ENCODE results near the gene SAPCD1. TPM values are rescaled to one million over a fixed set of nuclear protein-coding genes. Genes with fewer than 3 reads are reported as not detected.
A peak's percentile ranks its signal among the peaks of the same experiment; 100 is the strongest.

SAPCD1 gene
- polyA plus RNA-seq, 3 donors, result 10.4 TPM; not detected in 2

DNA sequence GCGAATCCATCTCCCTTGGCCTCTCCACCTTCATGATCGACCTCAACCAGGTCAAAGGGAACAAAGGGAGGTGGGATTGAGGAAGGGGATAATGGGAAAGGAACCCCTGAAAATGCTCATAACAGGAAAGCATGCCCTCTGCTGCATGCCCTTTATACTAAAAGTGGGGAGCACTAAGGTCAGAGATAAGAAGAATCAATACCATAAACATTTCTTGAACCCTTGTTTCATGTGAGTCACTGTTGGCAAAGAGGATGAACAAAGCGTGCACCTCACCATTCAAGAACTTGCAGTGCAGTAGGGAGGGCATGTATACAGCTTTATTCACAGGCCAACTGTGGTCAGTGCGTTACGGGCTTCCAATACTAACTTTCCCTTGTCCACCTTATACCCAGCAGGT, 1.7 kb upstream of the SAPCD1 start:
- H3K36me3 ChIP-seq (replicated peaks in 1 of 2; ENCODE audit: control insufficient read depth in 1 of 2, insufficient read depth in 2 of 2, low read length in 2 of 2), result peaks cover 18 to 50% of the 10 kb centered on the region in 2 donors

DNA sequence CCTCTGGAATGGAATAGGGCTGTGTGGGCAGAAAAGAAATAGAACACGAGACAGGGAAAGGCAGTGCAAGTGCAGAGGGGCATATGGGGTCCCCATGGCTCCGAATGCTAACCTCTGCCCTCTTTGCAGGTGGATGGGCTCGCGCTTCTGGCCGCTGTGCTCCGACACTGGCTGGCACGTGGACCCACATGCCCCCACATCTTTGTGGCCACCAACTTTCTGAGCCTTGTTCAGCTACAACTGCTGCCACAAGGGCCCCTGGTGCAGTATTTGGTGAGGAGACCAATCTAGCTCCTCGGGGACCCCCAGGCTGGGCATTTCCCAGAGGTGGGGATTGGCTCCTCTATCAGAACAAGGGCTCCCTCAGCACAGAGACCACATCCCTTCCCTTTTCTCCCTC, 1.1 kb upstream of the SAPCD1 start:
- 93% methylated on average over 6 of the region's 8 CpGs for WGBS (ENCODE audit: insufficient coverage)
- Mint-ChIP-seq H3K27ac (no peak overlapping the region), H3K27me3 (ENCODE audit: low read depth in 3 of 3) (peaks cover 1 to 10% (median 1%) of the 10 kb centered on the region in 3 donors), H3K36me3 (peaks cover 37 to 56% of the 10 kb centered on the region in 2 donors), H3K4me1 (no peaks in the 10 kb centered on the region), H3K9me3 (no peaks in the 10 kb centered on the region), H3K4me3 (no peak overlapping the region)
- Histone ChIP-seq H3K36me3 (replicated peaks in 1 of 2; ENCODE audit: control insufficient read depth in 1 of 2, insufficient read depth in 2 of 2, low read length in 2 of 2) (peaks cover 18 to 50% of the 10 kb centered on the region in 2 donors), H3K79me2 (ENCODE audit: insufficient read depth, low read length) (no peaks in the 10 kb centered on the region), H3K4me1 (ENCODE audit: control insufficient read depth in 1 of 2, insufficient read depth in 2 of 2, low read length in 2 of 2) (no peaks in the 10 kb centered on the region), H3K27me3 (ENCODE audit: control insufficient read depth in 2 of 2, insufficient read depth in 2 of 2, low read length in 2 of 2) (no peaks in the 10 kb centered on the region), H3K27ac (ENCODE audit: low read depth in 1 of 2, low read length in 2 of 2) (no peak overlapping the region), H4K20me1 (ENCODE audit: insufficient read depth, low read length) (no peaks in the 10 kb centered on the region), H3K4me3 (replicated peaks in 1 of 3; ENCODE audit: low read depth in 2 of 3, low read length in 3 of 3) (no peak overlapping the region), H3K9ac (ENCODE audit: insufficient read depth, low read length, poor library complexity, severe bottlenecking) (no peak overlapping the region), H3K9me3 (replicated peaks in 1 of 2; ENCODE audit: control insufficient read depth in 1 of 2, insufficient read depth in 1 of 2, low read length in 2 of 2) (no peaks in the 10 kb centered on the region), H3K4me2 (replicated peaks; ENCODE audit: extremely low read depth, low read length, poor library complexity, severe bottlenecking) (no peak overlapping the region), H2AFZ (ENCODE audit: insufficient read depth, low read depth, low read length, poor library complexity, severe bottlenecking) (no peak overlapping the region)
- intact Hi-C loops (cut with micrococcal nuclease), result no loop called here
- TF ChIP-seq CTCF (IDR thresholded peaks at IDR 0.05), result no peak
- no peak for DNase-seq

More for the DNA sequence above, 1.7 kb upstream of the SAPCD1 start:
- Mint-ChIP-seq H3K4me1 (no peaks in the 10 kb centered on the region), H3K27ac (peak overlapping the region in 3 of 7 donors; percentile 10 to 54 (median 37)), H3K4me3 (no peak overlapping the region), H3K27me3 (ENCODE audit: low read depth in 3 of 3) (peaks cover 1 to 4% (median 1%) of the 10 kb centered on the region in 3 donors), H3K36me3 (peaks cover 37 to 56% of the 10 kb centered on the region in 2 donors), H3K9me3 (no peaks in the 10 kb centered on the region)
- no peaks in the 10 kb centered on the region for H3K79me2 ChIP-seq (ENCODE audit: insufficient read depth, low read length)
- H3K27ac ChIP-seq (ENCODE audit: low read depth in 1 of 2, low read length in 2 of 2), result no peak overlapping the region
- H3K4me1 ChIP-seq (ENCODE audit: control insufficient read depth in 1 of 2, insufficient read depth in 2 of 2, low read length in 2 of 2), result no peaks in the 10 kb centered on the region
- H3K9me3 ChIP-seq (replicated peaks in 1 of 2; ENCODE audit: control insufficient read depth in 1 of 2, insufficient read depth in 1 of 2, low read length in 2 of 2), result no peaks in the 10 kb centered on the region
- no peaks in the 10 kb centered on the region for H3K27me3 ChIP-seq (ENCODE audit: control insufficient read depth in 2 of 2, insufficient read depth in 2 of 2, low read length in 2 of 2)
- H4K20me1 ChIP-seq (ENCODE audit: insufficient read depth, low read length), result no peaks in the 10 kb centered on the region
- H3K4me2 ChIP-seq (replicated peaks; ENCODE audit: extremely low read depth, low read length, poor library complexity, severe bottlenecking), result no peak overlapping the region
- intact Hi-C loops (cut with micrococcal nuclease), result no loop called here
- TF ChIP-seq CTCF (IDR thresholded peaks at IDR 0.05), result no peak
- H3K9ac ChIP-seq (ENCODE audit: insufficient read depth, low read length, poor library complexity, severe bottlenecking), result no peak overlapping the region
- no peak for DNase-seq
- H3K4me3 ChIP-seq (replicated peaks in 1 of 3; ENCODE audit: low read depth in 2 of 3, low read length in 3 of 3), result no peak overlapping the region
- H2AFZ ChIP-seq (ENCODE audit: insufficient read depth, low read depth, low read length, poor library complexity, severe bottlenecking), result no peak overlapping the region
- WGBS (ENCODE audit: insufficient coverage), result 100% methylated on average over 1 of the region's 5 CpGs

Data from CD14-positive monocyte (primary cell).